Measurements from ENCODE around the gene F12. TPM values are rescaled to one million over a fixed set of nuclear protein-coding genes. Genes with fewer than 3 reads are reported as not detected.

F12 gene
- total and polyA plus RNA-seq, 2 of the 8 experiments (the other 6 are each of a cell fraction or from before 2014, with no cell fraction given) = 6.5 to 7.8 TPM

DNA sequence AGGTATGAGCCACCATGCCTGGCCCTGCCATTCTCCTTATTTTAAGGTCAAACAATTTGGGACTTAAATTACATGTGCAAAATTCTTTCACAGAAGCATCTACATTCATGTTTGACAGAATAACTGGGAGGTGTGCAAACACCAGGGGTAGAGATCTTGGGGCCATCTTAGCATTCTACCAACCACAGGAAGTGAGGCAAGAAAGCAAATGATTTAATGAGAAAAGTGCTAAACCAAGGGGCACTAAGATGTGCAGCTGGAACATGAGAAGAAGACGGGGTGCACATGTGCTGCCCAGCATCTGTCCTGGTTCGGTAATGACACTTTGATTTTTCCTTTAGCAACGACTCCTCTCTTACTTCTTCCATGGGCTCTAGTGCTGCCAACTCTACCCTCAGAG is 1.2 kb upstream of the F12 start (continued):
- TF ChIP-seq, protein P1, sequence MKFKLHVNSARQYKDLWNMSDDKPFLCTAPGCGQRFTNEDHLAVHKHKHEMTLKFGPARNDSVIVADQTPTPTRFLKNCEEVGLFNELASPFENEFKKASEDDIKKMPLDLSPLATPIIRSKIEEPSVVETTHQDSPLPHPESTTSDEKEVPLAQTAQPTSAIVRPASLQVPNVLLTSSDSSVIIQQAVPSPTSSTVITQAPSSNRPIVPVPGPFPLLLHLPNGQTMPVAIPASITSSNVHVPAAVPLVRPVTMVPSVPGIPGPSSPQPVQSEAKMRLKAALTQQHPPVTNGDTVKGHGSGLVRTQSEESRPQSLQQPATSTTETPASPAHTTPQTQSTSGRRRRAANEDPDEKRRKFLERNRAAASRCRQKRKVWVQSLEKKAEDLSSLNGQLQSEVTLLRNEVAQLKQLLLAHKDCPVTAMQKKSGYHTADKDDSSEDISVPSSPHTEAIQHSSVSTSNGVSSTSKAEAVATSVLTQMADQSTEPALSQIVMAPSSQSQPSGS (IDR thresholded peaks at IDR 0.05; ENCODE audit: low read length) = no peak
- TF ChIP-seq SIX5 (IDR thresholded peaks at IDR 0.05; ENCODE audit: low read depth, low read length) = no peak
- no peak for TF ChIP-seq ASH2L (IDR thresholded peaks at IDR 0.05; ENCODE audit: low read length)
